IPS DF 19.7 (cell line): ENCODE data around the gene EPGN.
"Not testable (repeated sequence)": the region's sequence is repeated elsewhere in the genome, so short reads cannot be mapped to it uniquely, and the experiment has no call there.

Experiments used
- DNase-seq: peaks from one replicate; pipeline ENCODE4 v3.0.0-alpha.2; 2013; ENCODE audit warnings: low read depth, low spot score

EPGN gene

GRCh38 chr4:74339501-74339900 lies 31.2 kb downstream of the EPGN start:
- DNase-seq, result no peak

- DNase-seq, result not testable (repeated sequence)
Observed at GRCh38 chr4:74340421-74340820, 32.2 kb downstream of the EPGN start.

- no peak for DNase-seq
Observed at GRCh38 chr4:74344031-74344430, 35.8 kb downstream of the EPGN start.

- no peak for DNase-seq
Observed at GRCh38 chr4:74353858-74354257, 45.6 kb downstream of the EPGN start.

- no peak for DNase-seq
Observed at GRCh38 chr4:74357965-74358364, 49.7 kb downstream of the EPGN start.

GRCh38 chr4:74361671-74362070 lies 53.4 kb downstream of the EPGN start:
- no peak for DNase-seq

GRCh38 chr4:74362347-74362746 lies 54.1 kb downstream of the EPGN start:
- DNase-seq, result no peak

- DNase-seq, result no peak
Observed at GRCh38 chr4:74364256-74364651, 56.0 kb downstream of the EPGN start.

- peak; percentile 69 for DNase-seq
Observed at GRCh38 chr4:74364652-74365491, 56.6 kb downstream of the EPGN start, which contains the start of gene EREG. Gene EREG, plus strand, starts transcription at chr4:74365145. Its CDS starts 164 bp downstream, at chr4:74365309.

GRCh38 chr4:74365761-74366160 lies 57.5 kb downstream of the EPGN start:
- DNase-seq, result no peak
